Inferior parietal cortex (tissue), 1 donor: ENCODE results near the gene TIAM2.

ENCODE experiments used
- DNase-seq: peaks from one replicate; pipeline ENCODE4 v3.0.0-alpha.2; 2016; ENCODE audit errors: extremely low spot score

Gene TIAM2

DNA sequence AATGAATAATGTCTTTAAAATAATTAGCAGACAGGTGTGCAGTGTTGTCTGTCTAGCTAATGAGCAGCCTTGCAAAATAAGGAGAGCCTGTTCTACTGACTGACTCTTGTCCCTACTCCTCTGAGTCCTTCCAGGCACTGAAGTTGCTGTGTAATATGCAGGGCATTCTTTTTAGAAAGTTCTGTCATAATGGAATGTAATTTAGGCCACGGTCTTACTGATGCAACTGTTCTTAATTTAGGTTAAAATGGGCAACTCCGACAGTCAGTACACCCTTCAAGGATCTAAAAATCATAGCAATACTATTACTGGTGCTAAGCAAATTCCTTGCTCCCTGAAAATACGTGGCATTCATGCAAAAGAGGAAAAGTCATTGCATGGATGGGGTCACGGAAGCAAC, 133.9 kb downstream of the TIAM2 start:
- DNase-seq = no peak

DNA sequence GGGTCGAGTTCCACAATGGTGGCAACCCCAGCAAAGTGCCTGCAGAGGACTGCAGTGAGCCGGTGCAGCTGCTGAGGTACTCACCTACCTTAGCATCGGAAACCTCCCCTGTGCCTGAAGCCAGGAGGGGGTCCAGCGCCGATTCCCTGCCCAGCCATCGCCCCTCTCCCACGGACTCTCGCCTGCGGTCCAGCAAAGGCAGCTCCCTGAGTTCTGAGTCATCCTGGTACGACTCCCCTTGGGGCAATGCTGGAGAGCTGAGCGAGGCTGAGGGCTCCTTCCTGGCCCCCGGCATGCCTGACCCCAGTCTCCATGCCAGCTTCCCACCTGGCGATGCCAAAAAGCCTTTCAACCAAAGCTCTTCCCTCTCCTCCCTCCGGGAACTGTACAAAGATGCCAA, 134.6 kb downstream of the TIAM2 start:
- no peak for DNase-seq

- no peak for DNase-seq
Observed at GRCh38 chr6:155130161-155130853, 135.2 kb downstream of the TIAM2 start.

GRCh38 chr6:155132617-155133016, 137.5 kb downstream of the TIAM2 start:
- no peak for DNase-seq

DNA sequence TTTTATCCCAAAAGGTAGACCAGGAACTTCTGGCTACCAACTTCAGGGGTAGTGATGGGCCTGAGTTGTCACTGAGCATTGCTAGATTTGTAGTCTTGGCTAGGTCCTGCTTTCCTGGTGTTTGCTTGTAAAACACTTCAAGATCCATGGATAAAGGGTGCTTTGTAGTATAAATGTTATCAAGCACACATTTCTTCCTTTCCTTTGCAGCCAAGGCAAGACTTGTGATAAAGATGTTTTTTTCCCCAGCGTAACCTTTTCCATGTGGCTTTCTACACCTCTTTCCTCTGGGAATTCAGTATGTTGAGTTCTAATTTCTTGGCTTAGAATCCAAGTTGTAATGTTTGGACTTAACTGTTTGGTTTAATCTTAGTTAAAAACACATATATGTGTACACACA, 145.9 kb downstream of the TIAM2 start:
- DNase-seq = no peak

DNA sequence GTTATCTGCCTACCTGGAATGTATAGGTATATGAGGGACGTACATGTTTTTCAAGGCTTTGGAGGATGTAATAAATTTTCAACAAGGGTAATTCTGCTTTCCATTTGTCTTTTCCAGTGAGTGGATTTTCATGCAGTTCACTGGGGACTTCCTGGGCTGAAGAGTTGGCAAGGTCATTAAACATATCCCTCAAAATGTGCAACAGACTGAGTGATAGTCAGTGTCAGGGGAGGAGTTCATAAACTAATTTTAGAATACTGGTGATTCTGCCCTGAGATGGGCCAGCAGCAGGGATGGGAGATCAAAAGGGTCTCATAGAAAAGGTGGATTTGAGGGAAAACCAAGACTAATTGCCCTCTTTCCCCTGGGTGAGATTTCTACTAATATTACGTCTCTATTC, 146.4 kb downstream of the TIAM2 start:
- DNase-seq = no peak

DNA sequence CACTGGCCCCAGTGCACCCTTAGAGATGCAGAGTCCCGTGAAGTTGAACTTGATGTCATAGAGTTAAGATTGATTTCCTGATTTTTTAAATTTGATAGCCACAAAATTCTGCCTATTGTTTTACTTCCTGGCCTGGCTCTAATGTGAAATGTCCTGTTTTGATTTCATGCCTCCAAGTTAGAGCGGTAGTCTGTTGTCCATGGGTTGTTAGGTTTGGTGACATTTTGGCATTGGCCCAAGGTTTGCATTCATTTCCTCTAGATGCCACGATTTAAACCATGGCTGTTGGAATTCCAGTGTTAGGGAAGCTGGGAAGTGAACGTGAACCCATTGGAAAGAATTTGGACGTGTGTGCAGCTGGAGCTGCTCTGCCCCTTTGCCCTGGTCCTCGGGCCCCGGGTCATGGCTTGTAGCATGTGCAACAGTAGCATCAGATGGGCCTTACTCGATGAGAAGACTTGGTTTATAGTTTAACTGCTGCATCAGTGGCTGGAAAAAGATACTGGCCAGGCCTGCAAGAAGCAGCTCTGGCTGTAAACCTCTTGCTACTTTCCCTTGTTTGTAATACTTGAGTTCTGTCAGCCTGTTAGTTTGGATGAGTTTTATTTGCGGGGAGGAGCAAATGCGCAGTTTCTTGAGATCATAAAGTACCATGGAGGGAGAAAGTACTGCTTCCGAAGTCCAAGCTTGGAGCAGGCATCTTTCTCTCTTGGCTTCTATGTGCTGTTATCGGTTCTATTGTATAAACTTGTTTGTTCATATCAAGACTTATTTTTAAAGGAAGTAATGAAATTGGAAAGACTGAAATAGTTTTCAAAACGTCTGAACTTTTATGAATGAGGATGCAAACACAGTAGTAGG, 147.3 kb downstream of the TIAM2 start:
- DNase-seq = no peak

DNA sequence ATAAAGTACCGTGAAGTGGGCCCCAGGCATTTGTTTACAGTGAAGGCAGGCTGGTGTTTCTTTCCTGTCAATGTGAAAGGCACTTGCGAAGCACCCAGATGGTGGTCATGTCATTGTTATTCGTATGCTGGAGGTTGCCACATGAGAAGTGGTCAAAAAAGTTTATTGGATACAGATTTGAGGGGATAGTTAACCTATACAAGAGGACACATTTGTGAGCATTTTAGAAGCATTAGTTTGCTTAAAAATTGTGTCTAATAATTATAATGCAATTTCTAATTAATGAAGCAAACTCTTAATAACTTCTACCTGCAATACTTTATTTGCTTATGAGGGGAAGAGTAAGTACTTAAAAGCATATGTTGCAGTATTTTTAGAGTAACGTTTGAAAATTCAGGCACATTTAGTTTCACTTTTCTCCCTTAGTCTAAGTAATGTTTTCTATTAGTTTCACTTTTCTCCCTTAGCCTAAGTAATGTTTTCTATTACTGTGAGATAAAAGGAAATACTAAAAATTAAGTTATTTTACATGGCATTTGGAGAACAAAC, 148.0 kb downstream of the TIAM2 start:
- no peak for DNase-seq

DNA sequence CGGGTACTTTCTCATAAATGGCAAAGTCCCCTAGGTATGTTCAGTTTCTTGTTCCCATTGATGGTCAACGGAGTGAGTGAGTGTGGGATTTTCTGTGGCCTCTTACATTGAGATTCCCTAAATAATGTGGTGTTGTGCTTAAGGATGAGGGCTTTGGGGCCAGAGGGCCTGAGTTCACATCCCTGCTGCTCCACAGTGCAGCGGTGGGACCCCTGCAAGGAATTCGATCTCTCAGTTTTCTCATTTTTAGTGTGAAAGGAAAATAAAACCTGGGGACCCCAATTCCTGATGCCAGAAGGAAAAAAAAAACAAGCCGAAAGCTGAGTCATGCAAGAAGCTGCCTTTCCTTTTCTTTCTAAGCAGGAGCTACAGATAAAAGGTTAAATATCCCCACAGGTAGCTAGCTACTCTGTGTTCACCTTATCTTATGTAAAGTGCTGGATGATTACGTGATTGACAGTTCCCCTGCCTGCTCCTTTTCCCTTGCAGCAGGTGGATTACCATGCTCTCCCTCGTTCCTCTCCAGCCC, 148.5 kb downstream of the TIAM2 start:
- no peak for DNase-seq

DNA sequence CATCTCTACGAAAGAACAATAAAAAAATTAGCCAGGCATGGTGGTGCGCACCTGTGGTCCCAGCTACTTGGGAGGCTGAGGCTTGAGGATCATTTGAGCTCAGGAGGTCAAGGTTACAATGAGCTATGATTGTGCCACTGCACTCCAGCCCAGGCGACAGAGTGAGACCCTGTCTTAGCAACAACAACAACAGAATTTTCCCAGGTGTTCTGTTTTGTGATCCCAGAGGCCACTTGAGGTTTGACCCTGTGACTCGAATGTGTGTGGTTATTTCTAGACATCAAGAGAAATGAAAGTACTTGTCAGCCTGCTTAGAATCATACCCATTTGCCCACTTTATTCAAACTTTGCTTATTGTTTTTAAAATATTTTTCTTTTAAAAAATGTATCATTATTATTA, 151.1 kb downstream of the TIAM2 start:
- DNase-seq = no peak

DNA sequence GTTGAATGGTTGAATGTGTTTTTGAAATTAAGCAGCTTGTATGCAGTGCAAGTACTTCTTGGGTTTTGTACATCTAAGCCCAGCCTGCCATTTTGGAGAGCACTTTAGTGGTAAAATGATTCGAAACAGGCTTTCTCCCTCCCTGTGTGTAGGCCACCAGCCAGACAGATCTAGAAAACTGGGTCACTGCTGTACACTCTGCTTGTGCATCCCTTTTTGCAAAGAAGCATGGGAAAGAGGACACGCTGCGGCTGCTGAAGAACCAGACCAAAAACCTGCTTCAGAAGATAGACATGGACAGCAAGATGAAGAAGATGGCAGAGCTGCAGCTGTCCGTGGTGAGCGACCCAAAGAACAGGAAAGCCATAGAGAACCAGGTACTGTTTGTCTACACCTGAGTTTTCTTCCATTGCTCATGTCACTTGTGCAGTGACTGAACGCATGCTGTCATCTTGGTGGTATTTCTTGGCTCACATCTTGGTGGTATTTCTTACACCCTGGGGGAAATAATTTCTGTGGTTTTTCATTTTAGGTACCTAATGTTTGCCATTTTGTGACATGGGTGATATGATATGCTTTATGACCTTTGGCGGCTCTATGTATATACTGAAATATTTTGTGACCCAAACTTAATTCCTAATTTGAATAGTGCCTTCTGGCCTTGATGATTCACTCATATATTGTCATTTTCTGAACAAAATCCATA, 153.0 kb downstream of the TIAM2 start:
- peak; percentile 25 for DNase-seq

DNA sequence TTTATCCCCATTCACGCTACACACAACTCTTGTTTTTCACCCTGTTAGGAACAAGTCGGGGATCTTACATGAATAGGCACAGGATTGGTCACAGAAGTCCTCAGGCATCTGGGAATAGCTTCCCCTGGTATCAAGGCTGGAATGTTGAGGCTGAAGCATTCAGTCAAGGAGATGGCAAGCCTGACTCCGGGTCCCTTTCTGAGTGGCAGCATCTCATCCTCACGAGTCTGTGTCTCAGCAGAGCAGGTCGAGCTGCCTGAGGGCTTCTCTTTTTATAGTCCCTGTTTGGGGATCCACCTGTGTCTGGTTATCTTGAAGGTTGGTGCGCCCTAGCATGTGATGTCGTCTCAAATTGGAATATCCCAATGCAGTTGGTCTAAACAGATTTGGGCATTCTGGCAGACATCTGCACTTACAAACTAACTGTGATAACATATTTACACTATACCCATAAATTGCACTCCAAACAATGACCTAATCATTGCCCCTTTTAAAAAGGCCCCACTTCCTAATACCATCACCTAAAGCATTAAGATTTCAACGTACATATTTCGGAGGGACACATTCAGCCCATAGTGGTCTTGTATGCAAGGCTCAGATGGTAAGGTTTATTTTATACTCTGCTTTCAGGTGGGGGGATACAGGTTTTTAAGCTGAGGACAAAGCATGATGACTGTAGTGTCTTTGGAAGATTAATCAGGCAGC, 156.0 kb downstream of the TIAM2 start:
- DNase-seq = no peak

GRCh38 chr6:155152211-155153076, 157.3 kb downstream of the TIAM2 start:
- no peak for DNase-seq

DNA sequence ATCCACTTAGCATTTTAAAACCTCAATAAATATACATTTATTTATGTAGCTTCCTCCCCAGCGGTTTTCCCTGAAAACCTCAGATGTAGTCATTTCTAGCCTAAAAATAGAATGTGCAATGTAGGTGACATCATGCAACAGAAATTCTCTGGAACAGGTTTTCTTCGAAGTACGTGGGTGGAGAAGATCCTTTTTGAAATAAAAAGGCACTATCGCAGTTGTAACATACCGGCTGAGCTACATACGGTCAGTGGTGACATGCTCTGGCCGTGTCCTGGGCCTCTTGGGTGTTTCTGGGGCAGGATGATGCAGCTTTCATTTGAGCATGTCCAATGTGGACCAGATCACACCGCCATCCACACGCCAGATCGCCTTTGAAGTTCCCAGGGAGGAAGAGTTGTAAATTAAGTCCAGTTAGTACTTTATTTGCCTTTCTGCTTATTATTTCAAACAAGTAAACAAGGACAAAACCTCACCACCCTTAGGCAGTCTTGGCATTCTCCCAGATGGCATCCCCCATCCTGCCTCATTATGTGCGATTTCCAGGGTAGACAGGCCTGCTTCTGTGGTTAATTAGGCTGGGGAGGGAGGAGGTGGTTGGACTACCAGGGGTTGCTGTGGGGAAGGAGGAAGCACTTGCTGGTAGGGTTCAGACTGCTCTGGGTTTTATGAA, 159.2 kb downstream of the TIAM2 start:
- peak; percentile 50 for DNase-seq

GRCh38 chr6:155155787-155156447, 160.8 kb downstream of the TIAM2 start:
- DNase-seq = no peak

DNA sequence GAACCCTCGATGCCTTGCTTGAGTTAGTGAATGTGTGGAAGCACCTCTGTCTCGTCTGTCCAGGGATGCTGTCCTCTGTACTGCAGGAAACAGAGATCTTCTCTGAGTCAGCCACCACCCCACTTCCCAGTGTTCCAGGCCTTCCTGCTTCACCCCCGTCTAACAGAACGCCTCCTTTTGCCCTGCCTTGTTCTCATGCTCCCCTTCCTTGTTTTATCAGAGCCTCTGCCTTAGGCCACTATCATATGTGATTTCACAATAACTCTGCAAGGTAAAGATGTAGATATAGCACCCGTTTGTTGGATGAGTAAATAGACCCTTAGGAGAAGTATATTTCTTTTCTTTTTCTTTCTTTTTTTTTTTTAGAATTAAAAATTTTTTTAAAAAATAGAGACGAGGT, 162.0 kb downstream of the TIAM2 start:
- no peak for DNase-seq

GRCh38 chr6:155158030-155158843, 163.1 kb downstream of the TIAM2 start:
- no peak for DNase-seq

GRCh38 chr6:155162682-155163081, 167.6 kb downstream of the TIAM2 start:
- DNase-seq = no peak
